Fibroblast of lung (primary cell): ENCODE data around the gene DPT. TPM values are rescaled to one million over a fixed set of nuclear protein-coding genes. Genes with fewer than 3 reads are reported as not detected.
A peak's percentile ranks its signal among the peaks of the same experiment; 100 is the strongest.

Source experiments
- DNase-seq, 2 donors: peaks; one replicate each; pipeline versions ENCODE4 v3.0.0 to v3.0.0-alpha.2; 2010; ENCODE audit warnings: low read depth in 2 of 2
- H2AFZ ChIP-seq: 2 replicates; pipeline ENCODE4 v1.5.1; 2012; ENCODE audit warnings: low read length, control low read depth, inconsistent platforms
- H3K27ac ChIP-seq: 2 replicates; pipeline ENCODE4 v1.5.1; 2011; ENCODE audit warnings: low read length, control low read depth; ENCODE audit not compliant: insufficient read depth
- H3K27me3 ChIP-seq: 2 replicates; pipeline ENCODE4 v1.5.1; 2011; ENCODE audit warnings: mild to moderate bottlenecking, low read length; ENCODE audit not compliant: control insufficient read depth, insufficient read depth
- H3K36me3 ChIP-seq: 2 replicates; pipeline ENCODE4 v1.5.1; 2011; ENCODE audit warnings: low read length; ENCODE audit not compliant: control insufficient read depth, insufficient read depth
- H3K4me1 ChIP-seq: 2 replicates; pipeline ENCODE4 v1.5.1; 2011; ENCODE audit warnings: low read length; ENCODE audit not compliant: control insufficient read depth, insufficient read depth; ENCODE audit errors: extremely low read depth
- H3K4me2 ChIP-seq: 2 replicates; pipeline ENCODE4 v1.5.1; 2011; ENCODE audit warnings: low read length, control low read depth; ENCODE audit not compliant: insufficient read depth; ENCODE audit errors: extremely low read depth
- H3K4me3 ChIP-seq, 4 experiments: fragments of 200-600 bp in 1 of 4; sonication (generic) in 1 of 4; replicated peaks in 1 of 4; 2 replicates each; pipeline ENCODE4 v1.5.1; 2011 to 2016; ENCODE audit warnings: low read length in 4 of 4, low read depth in 3 of 4, mild to moderate bottlenecking in 3 of 4, control low read depth in 2 of 4, inconsistent platforms in 1 of 4, mixed read lengths in 1 of 4; ENCODE audit not compliant: insufficient read depth in 1 of 4; ENCODE audit errors: control extremely low read depth in 1 of 4
- H3K79me2 ChIP-seq: 2 replicates; pipeline ENCODE4 v1.5.1; 2012; ENCODE audit warnings: mild to moderate bottlenecking, low read length, inconsistent platforms; ENCODE audit not compliant: control insufficient read depth, insufficient read depth
- H3K9ac ChIP-seq: 2 replicates; pipeline ENCODE4 v1.5.1; 2011; ENCODE audit warnings: mild to moderate bottlenecking, low read length, control low read depth; ENCODE audit not compliant: insufficient read depth
- H3K9me3 ChIP-seq: 2 replicates; pipeline ENCODE4 v1.5.1; 2012; ENCODE audit warnings: low read depth, low read length; ENCODE audit not compliant: control insufficient read depth, insufficient read depth
- H4K20me1 ChIP-seq: 2 replicates; pipeline ENCODE4 v1.5.1; 2011; ENCODE audit warnings: low read length; ENCODE audit not compliant: control insufficient read depth, insufficient read depth; ENCODE audit errors: extremely low read depth
- EZH2 ChIP-seq: IDR thresholded peaks from 2 replicates; pipeline ENCODE4 v1.5.1; 2012; ENCODE audit warnings: low read length, control low read depth, mild to moderate bottlenecking; ENCODE audit errors: missing control alignments
- polyA plus RNA-seq, 2 donors: library from polyadenylated mRNA; depleted of rRNA in 1 of 2; stranded (reverse) in 1 of 2; unstranded in 1 of 2; fragments of >200 nt; gene quantifications; 2 replicates each; pipeline ENCODE4 v1.2.1, GENCODE V29; 2011 to 2012; ENCODE audit warnings: missing spikeins in 1 of 2
- total RNA-seq: library from RNA; depleted of rRNA; stranded (reverse); fragments of >200 nt; gene quantifications from 2 replicates; pipeline ENCODE4 v1.2.1, GENCODE V29; 2014
- TF ChIP-seq, protein P1 (sequence below), 2 donors: IDR thresholded peaks in 1 of 2; conservative IDR thresholded peaks in 1 of 2; 1 replicate in 1 of 2; 2 replicates in 1 of 2; pipeline ENCODE4 v1.5.1; 2011 to 2012; ENCODE audit warnings: low read length in 2 of 2, control low read depth in 1 of 2, inconsistent platforms in 1 of 2, low read depth in 1 of 2, mild to moderate bottlenecking in 1 of 2

DPT gene
- total and polyA plus RNA-seq, 2 donors (not counting 1 experiment from before 2014, with no cell fraction given) = 2.4 to 4.1 TPM

DNA sequence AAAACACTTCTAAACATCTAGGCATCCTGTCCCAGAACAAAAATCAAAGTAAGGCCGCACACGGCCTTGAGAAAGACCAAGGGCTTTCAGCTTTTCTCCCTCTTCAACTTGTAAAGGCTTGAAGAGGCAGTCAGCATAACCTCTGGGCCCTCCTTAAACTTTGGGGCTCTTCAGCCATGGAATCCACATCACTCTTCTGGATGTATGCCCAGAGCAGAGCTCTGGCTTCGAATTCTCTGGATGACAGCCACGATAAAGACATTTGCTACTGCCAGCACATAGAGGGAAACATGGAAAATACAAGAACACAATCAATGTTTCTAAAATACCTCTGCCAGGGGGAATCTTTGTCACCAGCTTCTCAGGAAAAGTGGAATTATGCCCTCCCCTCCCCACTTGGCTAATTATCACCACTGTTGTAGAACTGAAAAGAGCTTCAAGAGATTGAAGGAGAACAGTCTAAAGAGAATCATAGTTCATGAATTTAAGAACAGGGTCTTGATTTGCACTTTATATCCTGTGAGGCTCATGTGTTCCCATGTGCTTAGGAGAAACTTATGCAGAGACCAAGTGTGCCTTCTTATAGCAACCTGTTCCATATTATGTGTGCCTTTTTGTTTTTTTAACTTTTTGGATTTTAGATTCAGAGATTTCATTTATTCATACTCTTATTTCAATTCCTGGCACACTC, 39.0 kb upstream of the DPT start:
- no peaks in the 10 kb centered on the region for H3K27me3 ChIP-seq
- no peaks in the 10 kb centered on the region for H3K79me2 ChIP-seq
- H3K4me3 ChIP-seq = no peak overlapping the region
- H3K4me1 ChIP-seq = no peaks in the 10 kb centered on the region
- H2AFZ ChIP-seq = no peak overlapping the region
- H3K36me3 ChIP-seq = no peaks in the 10 kb centered on the region
- peak; percentile 72 to 79 for DNase-seq
- no peaks in the 10 kb centered on the region for H3K9me3 ChIP-seq
- no peak overlapping the region for H3K4me2 ChIP-seq
- H4K20me1 ChIP-seq = no peaks in the 10 kb centered on the region
- TF ChIP-seq EZH2 = no peak
- TF ChIP-seq, protein P1, sequence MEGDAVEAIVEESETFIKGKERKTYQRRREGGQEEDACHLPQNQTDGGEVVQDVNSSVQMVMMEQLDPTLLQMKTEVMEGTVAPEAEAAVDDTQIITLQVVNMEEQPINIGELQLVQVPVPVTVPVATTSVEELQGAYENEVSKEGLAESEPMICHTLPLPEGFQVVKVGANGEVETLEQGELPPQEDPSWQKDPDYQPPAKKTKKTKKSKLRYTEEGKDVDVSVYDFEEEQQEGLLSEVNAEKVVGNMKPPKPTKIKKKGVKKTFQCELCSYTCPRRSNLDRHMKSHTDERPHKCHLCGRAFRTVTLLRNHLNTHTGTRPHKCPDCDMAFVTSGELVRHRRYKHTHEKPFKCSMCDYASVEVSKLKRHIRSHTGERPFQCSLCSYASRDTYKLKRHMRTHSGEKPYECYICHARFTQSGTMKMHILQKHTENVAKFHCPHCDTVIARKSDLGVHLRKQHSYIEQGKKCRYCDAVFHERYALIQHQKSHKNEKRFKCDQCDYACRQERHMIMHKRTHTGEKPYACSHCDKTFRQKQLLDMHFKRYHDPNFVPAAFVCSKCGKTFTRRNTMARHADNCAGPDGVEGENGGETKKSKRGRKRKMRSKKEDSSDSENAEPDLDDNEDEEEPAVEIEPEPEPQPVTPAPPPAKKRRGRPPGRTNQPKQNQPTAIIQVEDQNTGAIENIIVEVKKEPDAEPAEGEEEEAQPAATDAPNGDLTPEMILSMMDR (conservative IDR thresholded peaks at IDR 0.05 in 1 of 2, IDR thresholded peaks at IDR 0.05 in 1 of 2; ENCODE audit: low read depth in 1 of 2, low read length in 2 of 2) = no peak
- H3K27ac ChIP-seq = no peak overlapping the region
- no peak overlapping the region for H3K9ac ChIP-seq

DNA sequence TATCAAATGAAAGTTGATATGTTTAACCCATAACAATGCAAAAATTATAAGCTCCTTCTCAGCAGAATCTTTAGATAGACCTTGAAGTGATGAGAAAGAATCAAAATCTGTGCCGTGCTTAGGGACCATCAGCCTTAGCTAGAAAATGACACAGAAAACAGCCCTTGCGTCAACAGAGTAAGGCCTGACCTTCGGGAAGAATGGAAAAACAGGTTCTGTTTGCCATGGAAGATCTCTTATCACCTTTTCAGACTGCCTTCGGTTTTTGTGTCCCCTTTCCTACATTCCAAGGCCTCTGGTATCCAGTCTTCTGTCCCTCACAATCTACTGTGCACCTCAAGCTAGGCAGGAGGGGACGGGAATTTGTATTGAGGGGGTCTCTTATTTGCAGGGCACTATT, 37.6 kb upstream of the DPT start:
- no peak for TF ChIP-seq EZH2
- TF ChIP-seq, protein P1 (conservative IDR thresholded peaks at IDR 0.05 in 1 of 2, IDR thresholded peaks at IDR 0.05 in 1 of 2; ENCODE audit: low read depth in 1 of 2, low read length in 2 of 2) = no peak
- H4K20me1 ChIP-seq = no peaks in the 10 kb centered on the region
- no peak for DNase-seq
- H3K36me3 ChIP-seq = no peaks in the 10 kb centered on the region
- H3K9ac ChIP-seq = no peak overlapping the region
- H3K27ac ChIP-seq = no peak overlapping the region
- no peaks in the 10 kb centered on the region for H3K79me2 ChIP-seq
- no peak overlapping the region for H3K4me2 ChIP-seq
- H3K9me3 ChIP-seq = no peaks in the 10 kb centered on the region
- H3K27me3 ChIP-seq = no peaks in the 10 kb centered on the region
- no peak overlapping the region for H3K4me3 ChIP-seq
- no peak overlapping the region for H2AFZ ChIP-seq
- no peaks in the 10 kb centered on the region for H3K4me1 ChIP-seq

DNA sequence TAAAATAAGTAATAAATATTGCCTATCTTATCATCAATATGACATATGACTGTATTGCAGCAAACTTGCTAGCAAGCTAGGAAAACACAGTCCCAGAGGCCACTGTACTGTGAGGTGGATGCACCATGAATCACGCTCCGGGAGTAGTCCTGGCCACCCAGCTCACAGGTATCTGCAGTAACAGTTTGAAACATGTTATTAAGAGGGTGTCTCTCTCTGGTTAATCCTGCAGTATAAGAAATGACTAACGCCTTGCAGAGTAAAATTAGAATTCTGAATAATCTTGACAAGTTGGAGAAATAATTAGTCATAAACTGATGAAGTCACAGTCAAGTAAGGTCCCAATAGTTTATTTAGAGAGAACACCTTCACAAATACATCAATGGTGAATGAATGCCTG, 34.0 kb upstream of the DPT start:
- Histone ChIP-seq H3K79me2 (no peaks in the 10 kb centered on the region), H3K9me3 (no peaks in the 10 kb centered on the region), H2AFZ (no peak overlapping the region), H3K27ac (no peak overlapping the region), H3K4me1 (no peaks in the 10 kb centered on the region), H4K20me1 (no peaks in the 10 kb centered on the region), H3K4me3 (no peak overlapping the region), H3K36me3 (no peaks in the 10 kb centered on the region), H3K9ac (no peak overlapping the region), H3K27me3 (no peaks in the 10 kb centered on the region), H3K4me2 (no peak overlapping the region)
- DNase-seq = peak in 1 of 2 donors; percentile 6
- TF ChIP-seq, protein P1 (conservative IDR thresholded peaks at IDR 0.05 in 1 of 2, IDR thresholded peaks at IDR 0.05 in 1 of 2; ENCODE audit: low read depth in 1 of 2, low read length in 2 of 2) = no peak
- no peak for TF ChIP-seq EZH2
